Smooth muscle cell (in vitro differentiated cells): Measurements from ENCODE around the gene E4F1. TPM values are rescaled to one million over a fixed set of nuclear protein-coding genes. Genes with fewer than 3 reads are reported as not detected.

Source experiments
- DNase-seq: peaks from one replicate; lab custom pipeline; 2025; ENCODE audit not compliant: unreplicated experiment; lab: John Stamatoyannopoulos, UW
- H2AFZ ChIP-seq: fragments of 200-600 bp; sonication (generic); 2 replicates; pipeline ENCODE4 v1.6.0; 2016; ENCODE audit warnings: antibody characterized with exemption, low read depth, mild to moderate bottlenecking
- H3F3A ChIP-seq: fragments of 200-600 bp; sonication (generic); 2 replicates; pipeline ENCODE4 v1.6.0; 2017; ENCODE audit warnings: antibody characterized with exemption, low read depth
- H3K27ac ChIP-seq: fragments of 200-600 bp; sonication (generic); 2 replicates; pipeline ENCODE4 v1.5.1; 2016; ENCODE audit warnings: low read depth, mild to moderate bottlenecking
- H3K27me3 ChIP-seq: fragments of 200-600 bp; sonication (generic); 2 replicates; pipeline ENCODE4 v1.6.1; 2016; ENCODE audit warnings: low read depth, mild to moderate bottlenecking
- H3K36me3 ChIP-seq: fragments of 200-600 bp; sonication (generic); 2 replicates; pipeline ENCODE4 v1.5.1; 2016; ENCODE audit warnings: low read depth
- H3K4me1 ChIP-seq: fragments of 200-600 bp; sonication (generic); 2 replicates; pipeline ENCODE4 v1.5.1; 2016; ENCODE audit warnings: low read depth
- H3K4me2 ChIP-seq: fragments of 200-600 bp; sonication (generic); 2 replicates; pipeline ENCODE4 v1.6.0; 2016; ENCODE audit warnings: mild to moderate bottlenecking
- H3K4me3 ChIP-seq: fragments of 200-600 bp; sonication (generic); 2 replicates; pipeline ENCODE4 v1.5.1; 2016; ENCODE audit warnings: mild to moderate bottlenecking
- H3K79me2 ChIP-seq: fragments of 200-600 bp; sonication (generic); 2 replicates; pipeline ENCODE4 v1.6.0; 2016; ENCODE audit warnings: low read depth, mild to moderate bottlenecking
- H3K9ac ChIP-seq: fragments of 200-600 bp; sonication (generic); 2 replicates; pipeline ENCODE4 v1.6.0; 2016; ENCODE audit warnings: low read depth
- H3K9me3 ChIP-seq: fragments of 200-600 bp; sonication (generic); replicated peaks from 2 replicates; pipeline ENCODE4 v1.5.1; 2016; ENCODE audit warnings: low read depth
- H4K20me1 ChIP-seq: fragments of 200-600 bp; sonication (generic); 2 replicates; pipeline ENCODE4 v1.6.0; 2016; ENCODE audit warnings: low read depth
- WGBS: methylation state at CpG from one replicate; pipeline ENCODE4 v1.1.7; 2016; ENCODE audit warnings: low lambda C conversion rate; 5-methylcytosine and 5-hydroxymethylcytosine counted together
- polyA plus RNA-seq: library from polyadenylated mRNA; unstranded; fragments of >200 nt; fragmentation: Nextera tagmentation; extraction: Ambion mirVana; gene quantifications from 2 replicates; pipeline ENCODE4 v1.2.1, GENCODE V29; 2016
- total RNA-seq: library from RNA; depleted of rRNA; stranded (reverse); fragments of >200 nt; gene quantifications from 2 replicates; pipeline ENCODE4 v1.2.3, GENCODE V29; 2014
- TF ChIP-seq, protein P1 (sequence below): fragments of 200-600 bp; sonication (generic); IDR thresholded peaks from 2 replicates; pipeline ENCODE4 v1.5.1; 2017; ENCODE audit warnings: borderline replicate concordance, mild to moderate bottlenecking, antibody characterized with exemption; ENCODE audit not compliant: insufficient read depth, poor library complexity, severe bottlenecking

Gene E4F1
- total and polyA plus RNA-seq, 2 experiments from 2014 or later = 12.1 to 22.4 TPM

- Histone ChIP-seq H2AFZ (no peak overlapping the region), H3K79me2 (no peaks in the 10 kb centered on the region), H3K4me3 (no peak overlapping the region), H3K36me3 (no peaks in the 10 kb centered on the region), H3F3A (no peaks in the 10 kb centered on the region), H3K9me3 (no peaks in the 10 kb centered on the region), H3K4me2 (no peak overlapping the region), H3K27ac (no peak overlapping the region), H4K20me1 (no peaks in the 10 kb centered on the region), H3K4me1 (no peaks in the 10 kb centered on the region), H3K9ac (no peak overlapping the region), H3K27me3 (no peaks in the 10 kb centered on the region)
- WGBS = 93% methylated on average over 19 of the region's 20 CpGs
- TF ChIP-seq, protein P1, sequence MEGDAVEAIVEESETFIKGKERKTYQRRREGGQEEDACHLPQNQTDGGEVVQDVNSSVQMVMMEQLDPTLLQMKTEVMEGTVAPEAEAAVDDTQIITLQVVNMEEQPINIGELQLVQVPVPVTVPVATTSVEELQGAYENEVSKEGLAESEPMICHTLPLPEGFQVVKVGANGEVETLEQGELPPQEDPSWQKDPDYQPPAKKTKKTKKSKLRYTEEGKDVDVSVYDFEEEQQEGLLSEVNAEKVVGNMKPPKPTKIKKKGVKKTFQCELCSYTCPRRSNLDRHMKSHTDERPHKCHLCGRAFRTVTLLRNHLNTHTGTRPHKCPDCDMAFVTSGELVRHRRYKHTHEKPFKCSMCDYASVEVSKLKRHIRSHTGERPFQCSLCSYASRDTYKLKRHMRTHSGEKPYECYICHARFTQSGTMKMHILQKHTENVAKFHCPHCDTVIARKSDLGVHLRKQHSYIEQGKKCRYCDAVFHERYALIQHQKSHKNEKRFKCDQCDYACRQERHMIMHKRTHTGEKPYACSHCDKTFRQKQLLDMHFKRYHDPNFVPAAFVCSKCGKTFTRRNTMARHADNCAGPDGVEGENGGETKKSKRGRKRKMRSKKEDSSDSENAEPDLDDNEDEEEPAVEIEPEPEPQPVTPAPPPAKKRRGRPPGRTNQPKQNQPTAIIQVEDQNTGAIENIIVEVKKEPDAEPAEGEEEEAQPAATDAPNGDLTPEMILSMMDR = no peak
- DNase-seq = no peak
Observed at GRCh38 chr16:2184962-2185361, 38.4 kb upstream of the E4F1 start.

DNA sequence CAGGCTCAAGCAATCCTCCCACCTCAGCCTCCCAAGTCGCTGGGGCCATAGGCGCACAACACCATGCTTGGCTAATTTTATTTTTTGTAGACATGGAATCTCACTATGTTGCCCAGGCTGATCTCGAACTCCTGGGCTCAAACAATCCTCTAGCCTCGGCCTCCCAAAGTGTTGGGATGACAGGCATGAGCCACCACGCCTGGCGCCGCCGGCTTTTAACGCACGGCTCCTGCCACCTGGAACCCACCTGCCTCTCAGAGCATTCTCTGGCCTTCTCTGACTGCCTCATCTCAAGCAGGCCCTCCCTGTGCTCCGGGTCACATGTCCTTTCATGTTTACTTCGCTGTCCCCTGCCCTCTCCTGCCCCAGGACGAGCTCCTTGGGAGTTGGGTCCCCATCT, 37.3 kb upstream of the E4F1 start:
- H2AFZ ChIP-seq = no peak overlapping the region
- TF ChIP-seq, protein P1 = no peak
- H3K4me2 ChIP-seq = no peak overlapping the region
- H3K9ac ChIP-seq = no peak overlapping the region
- H3F3A ChIP-seq = no peaks in the 10 kb centered on the region
- no peaks in the 10 kb centered on the region for H4K20me1 ChIP-seq
- no peaks in the 10 kb centered on the region for H3K4me1 ChIP-seq
- no peak overlapping the region for H3K4me3 ChIP-seq
- DNase-seq = no peak
- no peaks in the 10 kb centered on the region for H3K9me3 ChIP-seq
- 96% methylated on average over 13 of the region's 13 CpGs for WGBS
- H3K27ac ChIP-seq = no peak overlapping the region
- no peaks in the 10 kb centered on the region for H3K79me2 ChIP-seq
- H3K27me3 ChIP-seq = no peaks in the 10 kb centered on the region
- no peaks in the 10 kb centered on the region for H3K36me3 ChIP-seq

GRCh38 chr16:2186505-2186904, 36.9 kb upstream of the E4F1 start:
- Histone ChIP-seq H2AFZ (no peak overlapping the region), H3K27me3 (no peaks in the 10 kb centered on the region), H4K20me1 (no peaks in the 10 kb centered on the region), H3K9ac (no peak overlapping the region), H3K4me1 (no peaks in the 10 kb centered on the region), H3K4me3 (no peak overlapping the region), H3K36me3 (no peaks in the 10 kb centered on the region), H3K4me2 (no peak overlapping the region), H3K27ac (no peak overlapping the region), H3K79me2 (no peaks in the 10 kb centered on the region), H3K9me3 (no peaks in the 10 kb centered on the region), H3F3A (no peaks in the 10 kb centered on the region)
- no peak for DNase-seq
- TF ChIP-seq, protein P1 = no peak
- WGBS = 95% methylated on average over 20 of the region's 20 CpGs

GRCh38 chr16:2187212-2187611, 36.2 kb upstream of the E4F1 start:
- no peak for DNase-seq
- 91% methylated on average over 17 of the region's 17 CpGs for WGBS

More at GRCh38 chr16:2187212-2187611, 36.2 kb upstream of the E4F1 start:
- H3K79me2 ChIP-seq = no peaks in the 10 kb centered on the region
- no peaks in the 10 kb centered on the region for H3K36me3 ChIP-seq
- no peaks in the 10 kb centered on the region for H4K20me1 ChIP-seq
- no peaks in the 10 kb centered on the region for H3K9me3 ChIP-seq
- no peaks in the 10 kb centered on the region for H3K4me1 ChIP-seq
- TF ChIP-seq, protein P1 = no peak
- H3K9ac ChIP-seq = no peak overlapping the region
- no peaks in the 10 kb centered on the region for H3F3A ChIP-seq
- H3K4me3 ChIP-seq = no peak overlapping the region
- no peak overlapping the region for H2AFZ ChIP-seq
- no peak overlapping the region for H3K27ac ChIP-seq
- H3K4me2 ChIP-seq = no peak overlapping the region
- no peaks in the 10 kb centered on the region for H3K27me3 ChIP-seq
